Neural progenitor cell (in vitro differentiated cells): ENCODE data around the gene CRYGN. TPM values are rescaled to one million over a fixed set of nuclear protein-coding genes. Genes with fewer than 3 reads are reported as not detected.

Experiments used
- DNase-seq: peaks from one replicate; pipeline ENCODE4 v3.0.0-alpha.2; 2016; ENCODE audit warnings: low spot score
- H2AFZ ChIP-seq: fragments of 200-600 bp; sonication (generic); replicated peaks from 2 replicates; pipeline ENCODE4 v1.6.1; 2016; ENCODE audit warnings: antibody characterized with exemption
- H3F3A ChIP-seq: fragments of 200-600 bp; sonication (generic); 2 replicates; pipeline ENCODE4 v1.6.1; 2016; ENCODE audit warnings: antibody characterized with exemption, low read depth
- H3K27ac ChIP-seq: fragments of 200-600 bp; sonication (generic); 2 replicates; pipeline ENCODE4 v1.5.1; 2016; ENCODE audit warnings: mild to moderate bottlenecking
- H3K27me3 ChIP-seq: fragments of 200-600 bp; sonication (generic); 2 replicates; pipeline ENCODE4 v1.6.1; 2016; ENCODE audit warnings: mild to moderate bottlenecking, moderate library complexity
- H3K36me3 ChIP-seq: fragments of 200-600 bp; sonication (generic); 2 replicates; pipeline ENCODE4 v1.5.1; 2016
- H3K4me1 ChIP-seq: fragments of 200-600 bp; sonication (generic); 2 replicates; pipeline ENCODE4 v1.6.1; 2016; ENCODE audit warnings: mixed run types
- H3K4me2 ChIP-seq: fragments of 200-600 bp; sonication (generic); 2 replicates; pipeline ENCODE4 v1.6.1; 2016
- H3K4me3 ChIP-seq: fragments of 200-600 bp; sonication (generic); 2 replicates; pipeline ENCODE4 v1.5.1; 2016
- H3K79me2 ChIP-seq: fragments of 200-600 bp; sonication (generic); 2 replicates; pipeline ENCODE4 v1.6.1; 2016; ENCODE audit warnings: low read depth
- H3K9ac ChIP-seq: fragments of 200-600 bp; sonication (generic); 2 replicates; pipeline ENCODE4 v1.6.1; 2016
- H3K9me3 ChIP-seq: fragments of 200-600 bp; sonication (generic); 2 replicates; pipeline ENCODE4 v1.5.1; 2016; ENCODE audit warnings: low read depth
- H4K20me1 ChIP-seq: fragments of 200-600 bp; sonication (generic); 2 replicates; pipeline ENCODE4 v1.6.1; 2016; ENCODE audit warnings: low read depth
- H3K27ac Mint-ChIP-seq: 3 replicates; pipeline ENCODE4 v1.8.0; 2021; ENCODE audit warnings: mixed read lengths
- H3K27me3 Mint-ChIP-seq: 2 replicates; pipeline ENCODE4 v1.8.0; 2022; ENCODE audit warnings: low read depth, mild to moderate bottlenecking, inconsistent platforms, moderate library complexity, mixed read lengths; ENCODE audit not compliant: insufficient read depth
- H3K36me3 Mint-ChIP-seq: 3 replicates; pipeline ENCODE4 v1.8.0; 2021; ENCODE audit warnings: mixed read lengths
- H3K4me1 Mint-ChIP-seq: 3 replicates; pipeline ENCODE4 v1.8.0; 2021; ENCODE audit warnings: mixed read lengths
- H3K4me3 Mint-ChIP-seq: 3 replicates; pipeline ENCODE4 v1.8.0; 2021; ENCODE audit warnings: mild to moderate bottlenecking, moderate library complexity, mixed read lengths
- H3K9me3 Mint-ChIP-seq: 3 replicates; pipeline ENCODE4 v1.8.0; 2020; ENCODE audit warnings: mixed read lengths
- CTCF ChIP-seq: fragments of 200-600 bp; sonication (generic); IDR thresholded peaks from 2 replicates; pipeline ENCODE4 v1.5.1; 2017; ENCODE audit warnings: antibody characterized with exemption, mild to moderate bottlenecking
- EZH2 ChIP-seq: fragments of 200-600 bp; sonication (generic); IDR thresholded peaks from 2 replicates; pipeline ENCODE4 v1.6.1; 2017; ENCODE audit warnings: antibody characterized with exemption, mild to moderate bottlenecking, moderate library complexity
- EZH2phosphoT487 ChIP-seq: fragments of 200-600 bp; sonication (generic); IDR thresholded peaks from 2 replicates; pipeline ENCODE4 v1.6.1; 2017; ENCODE audit warnings: antibody characterized with exemption
- total RNA-seq: library from RNA; depleted of rRNA; stranded (reverse); fragments of >200 nt; gene quantifications from 2 replicates; pipeline ENCODE4 v1.2.3, GENCODE V29; 2015; ENCODE audit warnings: low replicate concordance

The CRYGN gene
- total RNA-seq, 1 donor from 2014 or later = not detected

GRCh38 chr7:151423226-151423625 lies 16.7 kb downstream of the CRYGN start:
- H3K27ac ChIP-seq = no peak overlapping the region
- no peak overlapping the region for H3K27ac Mint-ChIP-seq

GRCh38 chr7:151422212-151422611 lies 17.7 kb downstream of the CRYGN start:
- no peaks in the 10 kb centered on the region for H4K20me1 ChIP-seq
- no peaks in the 10 kb centered on the region for H3K79me2 ChIP-seq
- no peaks in the 10 kb centered on the region for H3K9me3 ChIP-seq
- Mint-ChIP-seq H3K27ac (no peak overlapping the region), H3K36me3 (peaks cover 5% of the 10 kb centered on the region), H3K9me3 (peaks cover 38% of the 10 kb centered on the region), H3K4me3 (no peak overlapping the region), H3K27me3 (peaks cover 17% of the 10 kb centered on the region), H3K4me1 (peaks cover 3% of the 10 kb centered on the region)
- H2AFZ ChIP-seq = no peak overlapping the region
- H3K27ac ChIP-seq = no peak overlapping the region
- TF ChIP-seq EZH2 = no peak
- TF ChIP-seq CTCF = no peak
- TF ChIP-seq EZH2phosphoT487 = no peak
- H3K4me3 ChIP-seq = no peak overlapping the region
- H3K9ac ChIP-seq = no peak overlapping the region
- H3K27me3 ChIP-seq = peaks cover 6% of the 10 kb centered on the region
- no peak for DNase-seq
- H3K4me2 ChIP-seq = no peak overlapping the region
- peaks cover 10% of the 10 kb centered on the region for H3F3A ChIP-seq
- H3K36me3 ChIP-seq = no peaks in the 10 kb centered on the region
- H3K4me1 ChIP-seq = no peaks in the 10 kb centered on the region

More at GRCh38 chr7:151423226-151423625, 16.7 kb downstream of the CRYGN start:
- Histone ChIP-seq H3K4me1 (peaks cover 10% of the 10 kb centered on the region), H3K79me2 (no peaks in the 10 kb centered on the region), H3K4me2 (no peak overlapping the region), H3K27me3 (no peaks in the 10 kb centered on the region), H4K20me1 (no peaks in the 10 kb centered on the region), H3K4me3 (no peak overlapping the region), H3K9ac (no peak overlapping the region), H3K36me3 (no peaks in the 10 kb centered on the region), H3F3A (peaks cover 21% of the 10 kb centered on the region), H2AFZ (no peak overlapping the region), H3K9me3 (no peaks in the 10 kb centered on the region)
- H3K4me1 Mint-ChIP-seq = peaks cover 9% of the 10 kb centered on the region
- peaks cover 17% of the 10 kb centered on the region for H3K27me3 Mint-ChIP-seq
- TF ChIP-seq EZH2 (no peak), EZH2phosphoT487 (no peak)
- DNase-seq = no peak
- H3K4me3 Mint-ChIP-seq = no peak overlapping the region
- peaks cover 36% of the 10 kb centered on the region for H3K9me3 Mint-ChIP-seq
- H3K36me3 Mint-ChIP-seq = peaks cover 5% of the 10 kb centered on the region

- no peak overlapping the region for H3K9ac ChIP-seq
- H3K27ac ChIP-seq = no peak overlapping the region
- Mint-ChIP-seq H3K4me1 (peaks cover 12% of the 10 kb centered on the region), H3K27ac (no peak overlapping the region), H3K27me3 (peaks cover 13% of the 10 kb centered on the region), H3K4me3 (no peak overlapping the region), H3K36me3 (peaks cover 5% of the 10 kb centered on the region), H3K9me3 (peaks cover 43% of the 10 kb centered on the region)
- no peak overlapping the region for H2AFZ ChIP-seq
- no peaks in the 10 kb centered on the region for H3K36me3 ChIP-seq
- no peaks in the 10 kb centered on the region for H3K79me2 ChIP-seq
- DNase-seq = no peak
- H3K4me2 ChIP-seq = no peak overlapping the region
- H3K4me3 ChIP-seq = no peak overlapping the region
- H4K20me1 ChIP-seq = no peaks in the 10 kb centered on the region
- no peaks in the 10 kb centered on the region for H3K9me3 ChIP-seq
- H3F3A ChIP-seq = peaks cover 1% of the 10 kb centered on the region
- no peaks in the 10 kb centered on the region for H3K4me1 ChIP-seq
- peaks cover 27% of the 10 kb centered on the region for H3K27me3 ChIP-seq
- no peak for TF ChIP-seq CTCF
- no peak for TF ChIP-seq EZH2
- TF ChIP-seq EZH2phosphoT487 = no peak
These were observed 19.8 kb downstream of the CRYGN start for GRCh38 chr7:151420144-151420543.

- Histone ChIP-seq H3K27ac (no peak overlapping the region), H3K36me3 (no peaks in the 10 kb centered on the region), H3K9ac (no peak overlapping the region), H3K4me3 (no peak overlapping the region), H3K9me3 (no peaks in the 10 kb centered on the region), H3K4me2 (no peak overlapping the region), H4K20me1 (no peaks in the 10 kb centered on the region), H3F3A (no peaks in the 10 kb centered on the region), H3K79me2 (no peaks in the 10 kb centered on the region), H3K27me3 (peaks cover 59% of the 10 kb centered on the region), H2AFZ (no peak overlapping the region), H3K4me1 (no peaks in the 10 kb centered on the region)
- Mint-ChIP-seq H3K36me3 (peaks cover under 1% of the 10 kb centered on the region), H3K27me3 (peaks cover 7% of the 10 kb centered on the region), H3K27ac (no peak overlapping the region), H3K4me3 (no peak overlapping the region), H3K4me1 (peaks cover 12% of the 10 kb centered on the region), H3K9me3 (peaks cover 25% of the 10 kb centered on the region)
- no peak for DNase-seq
- TF ChIP-seq EZH2phosphoT487 (no peak), CTCF (no peak), EZH2 (no peak)
These were observed 23.0 kb downstream of the CRYGN start for GRCh38 chr7:151416941-151417315.
